ENCODE results near the gene SASH3. TPM values are rescaled to one million over a fixed set of nuclear protein-coding genes. Genes with fewer than 3 reads are reported as not detected.

Gene SASH3
- total RNA-seq, 4 donors from 2014 or later = 0.26 to 4.1 (median 2.9) TPM

- no peaks in the 10 kb centered on the region for H3K27me3 ChIP-seq
- H3K4me3 ChIP-seq = no peak overlapping the region
- no peaks in the 10 kb centered on the region for H3K9me3 ChIP-seq
- no peaks in the 10 kb centered on the region for H3K4me1 ChIP-seq
- H3K27ac ChIP-seq = no peak overlapping the region
- TF ChIP-seq POLR2A (IDR thresholded peaks at IDR 0.05) (no peak), CTCF (IDR thresholded peaks at IDR 0.05) (no peak)
- no peaks in the 10 kb centered on the region for H3K36me3 ChIP-seq
- DNase-seq = no peak
- intact Hi-C loops (cut with DNase I; ENCODE audit: low total_unique reads) = no loop called here
Measured at GRCh38 chrX:129780441-129781105, 824 bp downstream of the SASH3 start.

- Histone ChIP-seq H3K36me3 (no peaks in the 10 kb centered on the region), H3K4me3 (no peak overlapping the region), H3K4me1 (no peaks in the 10 kb centered on the region), H3K9me3 (no peaks in the 10 kb centered on the region), H3K27me3 (no peaks in the 10 kb centered on the region), H3K27ac (no peak overlapping the region)
- TF ChIP-seq POLR2A (IDR thresholded peaks at IDR 0.05) = no peak
- no peak for TF ChIP-seq CTCF (IDR thresholded peaks at IDR 0.05)
- intact Hi-C loops (cut with DNase I; ENCODE audit: low total_unique reads) = no loop called here
- no peak for DNase-seq
Measured at GRCh38 chrX:129781134-129781672, 1.5 kb downstream of the SASH3 start.

DNA sequence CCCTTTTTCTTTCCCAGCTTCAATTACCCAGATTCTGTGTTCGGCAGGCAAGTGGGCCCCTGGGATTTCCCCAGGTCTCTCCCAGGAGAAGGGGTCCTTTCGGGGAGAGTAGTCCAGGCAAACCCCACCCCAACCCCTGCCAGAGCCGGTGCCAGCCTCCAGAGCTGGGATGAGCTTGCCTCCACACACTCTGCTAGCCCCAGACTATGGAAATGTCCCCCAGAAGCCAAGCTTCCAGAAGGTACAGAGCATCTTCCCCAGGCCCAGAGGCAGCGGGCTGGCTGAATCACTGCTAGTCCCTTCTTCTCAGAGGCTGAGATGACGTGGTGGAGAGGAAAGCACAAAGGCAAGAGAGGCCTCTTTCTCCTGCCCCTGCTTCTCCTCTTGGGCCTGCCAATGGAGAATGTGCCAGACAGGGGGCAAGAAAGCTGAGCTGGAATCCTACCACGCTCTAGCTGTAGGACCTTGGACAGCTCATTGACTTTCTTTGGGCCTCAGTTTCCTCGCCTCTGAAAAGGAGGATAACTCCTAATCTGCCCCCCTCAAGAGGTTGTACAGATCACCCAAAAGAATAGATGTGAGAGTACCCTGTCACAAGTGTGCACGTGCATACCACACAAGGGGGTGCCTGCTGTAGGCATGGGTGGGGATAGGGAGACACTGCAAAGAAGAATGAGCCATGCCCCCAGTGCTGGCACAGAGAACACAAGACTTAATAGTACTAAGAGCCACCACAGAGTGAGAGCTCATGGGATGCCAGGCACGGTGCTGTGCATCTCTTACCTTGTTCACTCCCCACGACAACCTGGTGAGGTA is 2.1 kb downstream of the SASH3 start:
- Histone ChIP-seq H3K4me3 (no peak overlapping the region), H3K36me3 (no peaks in the 10 kb centered on the region), H3K4me1 (no peaks in the 10 kb centered on the region), H3K27me3 (no peaks in the 10 kb centered on the region), H3K27ac (no peak overlapping the region), H3K9me3 (no peaks in the 10 kb centered on the region)
- TF ChIP-seq CTCF (IDR thresholded peaks at IDR 0.05) (no peak), POLR2A (IDR thresholded peaks at IDR 0.05) (no peak)
- no peak for DNase-seq
- intact Hi-C loops (cut with DNase I; ENCODE audit: low total_unique reads) = no loop called here

- no peaks in the 10 kb centered on the region for H3K36me3 ChIP-seq
- H3K27me3 ChIP-seq = no peaks in the 10 kb centered on the region
- intact Hi-C loops (cut with DNase I; ENCODE audit: low total_unique reads) = no loop called here
- H3K4me3 ChIP-seq = no peak overlapping the region
- DNase-seq = no peak
- H3K27ac ChIP-seq = no peak overlapping the region
- no peak for TF ChIP-seq CTCF (IDR thresholded peaks at IDR 0.05)
- TF ChIP-seq POLR2A (IDR thresholded peaks at IDR 0.05) = no peak
- H3K4me1 ChIP-seq = no peaks in the 10 kb centered on the region
- no peaks in the 10 kb centered on the region for H3K9me3 ChIP-seq
Measured at GRCh38 chrX:129782706-129783105, 3.0 kb downstream of the SASH3 start.

- Histone ChIP-seq H3K4me1 (no peaks in the 10 kb centered on the region), H3K27me3 (no peaks in the 10 kb centered on the region), H3K4me3 (no peak overlapping the region), H3K36me3 (no peaks in the 10 kb centered on the region), H3K27ac (no peak overlapping the region), H3K9me3 (no peaks in the 10 kb centered on the region)
- no peak for DNase-seq
- TF ChIP-seq POLR2A (IDR thresholded peaks at IDR 0.05) = no peak
- TF ChIP-seq CTCF (IDR thresholded peaks at IDR 0.05) = no peak
- intact Hi-C loops (cut with DNase I; ENCODE audit: low total_unique reads) = no loop called here
Measured at GRCh38 chrX:129783291-129783713, 3.6 kb downstream of the SASH3 start.
